A673 (cell line): ENCODE results near the gene PCDHB14. TPM values are rescaled to one million over a fixed set of nuclear protein-coding genes. Genes with fewer than 3 reads are reported as not detected.

Source experiments
- BruUV-seq: library from RNA; stranded (reverse); fragments of 400-500 nt; replicated peaks from 2 replicates; lab custom pipeline; 2021; lab: Mats Ljungman, UMichigan
- CTCF ChIA-PET: fragments of 300-600 bp; sonication (Branson Sonifier 250); formaldehyde crosslinking; loops from one replicate; lab custom pipeline; 2022; ENCODE audit warnings: antibody characterized with exemption; lab: Charles Lee
- POLR2A ChIA-PET: fragments of 300-600 bp; sonication (Branson Sonifier 250); formaldehyde crosslinking; loops from one replicate; lab custom pipeline; 2022; ENCODE audit warnings: antibody characterized with exemption; ENCODE audit not compliant: low non-redundant PET; lab: Charles Lee
- DNase-seq: peaks from one replicate; pipeline ENCODE4 v3.0.0-alpha.2; 2015; ENCODE audit warnings: low spot score
- H3K27ac ChIP-seq: fragments of 200-600 bp; sonication (generic); 2 replicates; pipeline ENCODE4 v1.5.1; 2016; ENCODE audit warnings: mixed run types, low read depth, mild to moderate bottlenecking, mixed read lengths, antibody characterized with exemption, low read length; ENCODE audit not compliant: poor library complexity, severe bottlenecking
- H3K27me3 ChIP-seq: fragments of 200-600 bp; sonication (generic); replicated peaks from 2 replicates; pipeline ENCODE4 v1.6.1; 2017; ENCODE audit warnings: mixed run types, low read depth, mild to moderate bottlenecking, mixed read lengths, antibody characterized with exemption, low read length; ENCODE audit not compliant: insufficient read depth, poor library complexity
- H3K36me3 ChIP-seq: fragments of 200-600 bp; sonication (generic); 2 replicates; pipeline ENCODE4 v1.6.1; 2016; ENCODE audit warnings: mixed run types, mild to moderate bottlenecking, mixed read lengths, antibody characterized with exemption, low read length; ENCODE audit not compliant: insufficient read depth, poor library complexity, severe bottlenecking
- H3K4me1 ChIP-seq: fragments of 200-600 bp; sonication (generic); 2 replicates; pipeline ENCODE4 v1.6.1; 2017; ENCODE audit warnings: mixed run types, mild to moderate bottlenecking, mixed read lengths, antibody characterized with exemption, low read length; ENCODE audit not compliant: insufficient read depth, poor library complexity, severe bottlenecking
- H3K4me3 ChIP-seq: fragments of 200-600 bp; sonication (generic); 2 replicates; pipeline ENCODE4 v1.5.1; 2016; ENCODE audit warnings: low read depth, mixed run types, mild to moderate bottlenecking, mixed read lengths, low read length; ENCODE audit not compliant: poor library complexity, severe bottlenecking
- H3K9me3 ChIP-seq: fragments of 200-600 bp; sonication (generic); 2 replicates; pipeline ENCODE4 v1.6.1; 2016; ENCODE audit warnings: mixed run types, low read depth, mild to moderate bottlenecking, mixed read lengths, antibody characterized with exemption, low read length; ENCODE audit not compliant: poor library complexity, severe bottlenecking
- CTCF ChIP-seq: fragments of 300-800, 200-600 bp; sonication (generic); conservative IDR thresholded peaks from 2 replicates; pipeline ENCODE4 v1.5.1; 2017; ENCODE audit warnings: low read depth, mild to moderate bottlenecking, antibody characterized with exemption, low read length, moderate library complexity, mixed read lengths
- EZH2 ChIP-seq: fragments of 200-600 bp; sonication (generic); IDR thresholded peaks from 2 replicates; pipeline ENCODE4 v1.6.1; 2017; ENCODE audit warnings: borderline replicate concordance, low read depth, mild to moderate bottlenecking, mixed read lengths, antibody characterized with exemption, low read length; ENCODE audit not compliant: poor library complexity, severe bottlenecking
- intact Hi-C: fragments of 100-400 bp; cut with micrococcal nuclease; formaldehyde crosslinking; loops from one replicate; pipeline ENCODE4 v1.10.0; 2022; ENCODE audit not compliant: unreplicated experiment
- total RNA-seq: library from RNA; stranded (reverse); gene quantifications from 2 replicates; pipeline ENCODE4 v1.2.3, GENCODE V29; 2021

Gene PCDHB14
- total RNA-seq, 1 experiment from 2014 or later, result 7.4 TPM

- no peaks in the 10 kb centered on the region for H3K27me3 ChIP-seq
- peaks cover 7% of the 10 kb centered on the region for H3K4me1 ChIP-seq
- intact Hi-C loops, result no loop called here
- no peak overlapping the region for H3K4me3 ChIP-seq
- H3K9me3 ChIP-seq, result peaks cover 73% of the 10 kb centered on the region
- BruUV-seq, result no TSS peak
- CTCF ChIA-PET, result interaction anchor here (1.1 kb wide), 1 partner anchor 27 kb away, joined by 5 read pairs; the partner anchor contains the start of gene PCDHB14
- H3K27ac ChIP-seq, result no peak overlapping the region
- TF ChIP-seq CTCF (0 out of 2 replicates have a peak, but pooled peaks have one; percentile 14), EZH2 (no peak)
- POLR2A ChIA-PET, result no interaction called here
- no peaks in the 10 kb centered on the region for H3K36me3 ChIP-seq
- DNase-seq, result peak; percentile 77
Observed at GRCh38 chr5:141250576-141250975, 27.4 kb downstream of the PCDHB14 start.

GRCh38 chr5:141258464-141258863, 35.3 kb downstream of the PCDHB14 start:
- Histone ChIP-seq H3K9me3 (peaks cover 95% of the 10 kb centered on the region), H3K4me1 (no peaks in the 10 kb centered on the region), H3K36me3 (no peaks in the 10 kb centered on the region), H3K4me3 (no peak overlapping the region), H3K27ac (no peak overlapping the region), H3K27me3 (no peaks in the 10 kb centered on the region)
- CTCF ChIA-PET, result no interaction called here
- intact Hi-C loops, result no loop called here
- POLR2A ChIA-PET, result no interaction called here
- TF ChIP-seq EZH2 (no peak), CTCF (no peak)
- no peak for DNase-seq
- BruUV-seq, result no TSS peak

GRCh38 chr5:141258948-141259347, 35.8 kb downstream of the PCDHB14 start:
- no peak overlapping the region for H3K4me3 ChIP-seq
- H3K27ac ChIP-seq, result no peak overlapping the region
- no peaks in the 10 kb centered on the region for H3K27me3 ChIP-seq
- peaks cover 95% of the 10 kb centered on the region for H3K9me3 ChIP-seq
- intact Hi-C loops, result no loop called here
- no peak for DNase-seq
- H3K36me3 ChIP-seq, result no peaks in the 10 kb centered on the region
- ChIA-PET POLR2A (no interaction called here), CTCF (no interaction called here)
- no peak for TF ChIP-seq EZH2
- no peak for TF ChIP-seq CTCF
- no peaks in the 10 kb centered on the region for H3K4me1 ChIP-seq
- no TSS peak for BruUV-seq
